Endothelial cell (in vitro differentiated cells): ENCODE results near the gene HDAC4. TPM values are rescaled to one million over a fixed set of nuclear protein-coding genes. Genes with fewer than 3 reads are reported as not detected.

Source experiments
- DNase-seq: peaks from one replicate; pipeline ENCODE4 v3.0.0; 2021; ENCODE audit warnings: low spot score
- H3K27ac Mint-ChIP-seq: one replicate; pipeline ENCODE4 v1.8.0; 2021; ENCODE audit warnings: mixed read lengths, inconsistent platforms; ENCODE audit not compliant: unreplicated experiment
- H3K27me3 Mint-ChIP-seq: one replicate; pipeline ENCODE4 v1.8.0; 2021; ENCODE audit warnings: mild to moderate bottlenecking, moderate library complexity, mixed read lengths, inconsistent platforms; ENCODE audit not compliant: unreplicated experiment
- H3K36me3 Mint-ChIP-seq: one replicate; pipeline ENCODE4 v1.8.0; 2021; ENCODE audit warnings: mild to moderate bottlenecking, low read depth, mixed read lengths, inconsistent platforms; ENCODE audit not compliant: unreplicated experiment
- H3K4me1 Mint-ChIP-seq: one replicate; pipeline ENCODE4 v1.8.0; 2021; ENCODE audit warnings: mild to moderate bottlenecking, mixed read lengths, inconsistent platforms; ENCODE audit not compliant: unreplicated experiment
- H3K4me3 Mint-ChIP-seq: one replicate; pipeline ENCODE4 v1.8.0; 2021; ENCODE audit warnings: mild to moderate bottlenecking, mixed read lengths, inconsistent platforms; ENCODE audit not compliant: unreplicated experiment
- H3K9me3 Mint-ChIP-seq: one replicate; pipeline ENCODE4 v1.8.0; 2021; ENCODE audit warnings: mixed read lengths, inconsistent platforms; ENCODE audit not compliant: unreplicated experiment
- CTCF ChIP-seq: fragments of 200-600 bp; sonication (generic); IDR thresholded peaks from one replicate; pipeline ENCODE4 v1.5.0; 2021; ENCODE audit warnings: antibody characterized with exemption; ENCODE audit not compliant: unreplicated experiment
- total RNA-seq: library from RNA; stranded (reverse); fragmentation: NEBNext Ultra II Directional; extraction: Animal tissue kit (Norgen Biotek cat#: 25700); gene quantifications from one replicate; pipeline ENCODE4 v1.2.1, GENCODE V29; 2021; ENCODE audit not compliant: unreplicated experiment

The HDAC4 gene
- total RNA-seq, 1 donor from 2014 or later: 26.0 TPM

- Mint-ChIP-seq H3K4me1 (peaks cover 10% of the 10 kb centered on the region), H3K36me3 (peaks cover 12% of the 10 kb centered on the region), H3K9me3 (no peaks in the 10 kb centered on the region), H3K27ac (no peak overlapping the region), H3K4me3 (no peak overlapping the region), H3K27me3 (no peaks in the 10 kb centered on the region)
- DNase-seq: no peak
- no peak for TF ChIP-seq CTCF
These were observed 305.2 kb downstream of the HDAC4 start for GRCh38 chr2:239095460-239096081.

- H3K27me3 Mint-ChIP-seq: no peaks in the 10 kb centered on the region
- H3K4me1 Mint-ChIP-seq: peaks cover 10% of the 10 kb centered on the region
- TF ChIP-seq CTCF: no peak
- H3K36me3 Mint-ChIP-seq: peaks cover 7% of the 10 kb centered on the region
- no peak for DNase-seq
- no peak overlapping the region for H3K27ac Mint-ChIP-seq
- H3K4me3 Mint-ChIP-seq: no peak overlapping the region
- no peaks in the 10 kb centered on the region for H3K9me3 Mint-ChIP-seq
These were observed 306.0 kb downstream of the HDAC4 start for GRCh38 chr2:239094867-239095266.

GRCh38 chr2:239093952-239094351, 306.9 kb downstream of the HDAC4 start:
- no peak for DNase-seq
- no peak overlapping the region for H3K27ac Mint-ChIP-seq

GRCh38 chr2:239093542-239093941, 307.3 kb downstream of the HDAC4 start:
- Mint-ChIP-seq H3K27ac (no peak overlapping the region), H3K9me3 (no peaks in the 10 kb centered on the region), H3K4me1 (peaks cover 10% of the 10 kb centered on the region), H3K36me3 (peaks cover 5% of the 10 kb centered on the region), H3K4me3 (no peak overlapping the region), H3K27me3 (no peaks in the 10 kb centered on the region)
- DNase-seq: no peak
- TF ChIP-seq CTCF: no peak

More at GRCh38 chr2:239093952-239094351, 306.9 kb downstream of the HDAC4 start:
- Mint-ChIP-seq H3K9me3 (no peaks in the 10 kb centered on the region), H3K27me3 (no peaks in the 10 kb centered on the region), H3K4me3 (no peak overlapping the region), H3K4me1 (peaks cover 10% of the 10 kb centered on the region), H3K36me3 (peaks cover 7% of the 10 kb centered on the region)
- no peak for TF ChIP-seq CTCF

GRCh38 chr2:239092571-239093294, 308.1 kb downstream of the HDAC4 start:
- Mint-ChIP-seq H3K4me1 (peaks cover 10% of the 10 kb centered on the region), H3K9me3 (no peaks in the 10 kb centered on the region), H3K4me3 (no peak overlapping the region), H3K27me3 (no peaks in the 10 kb centered on the region), H3K36me3 (peaks cover 2% of the 10 kb centered on the region), H3K27ac (no peak overlapping the region)
- no peak for TF ChIP-seq CTCF
- no peak for DNase-seq
